DND-41 (cell line): ENCODE data around the gene SLC6A18.

Source experiments
- ATAC-seq: fragments of 200-7000 bp; cut with Tn5 transposase; 3 replicates; pipeline ENCODE4 v1.9.1; 2021; ENCODE audit warnings: low read depth; ENCODE audit not compliant: insufficient read depth
- DNase-seq: peaks from one replicate; pipeline ENCODE4 v3.0.0-alpha.2; 2020
- H2AFZ ChIP-seq: 2 replicates; pipeline ENCODE4 v1.6.0; 2012; ENCODE audit warnings: low read depth, low read length
- H3K27ac ChIP-seq: 2 replicates; pipeline ENCODE4 v1.5.1; 2012; ENCODE audit warnings: low read length, inconsistent platforms
- H3K27me3 ChIP-seq: fragments of 200-600 bp; sonication (generic); 2 replicates; pipeline ENCODE4 v1.6.0; 2012; ENCODE audit warnings: low read length, mild to moderate bottlenecking, inconsistent platforms; ENCODE audit not compliant: insufficient read depth, poor library complexity
- H3K36me3 ChIP-seq: 2 replicates; pipeline ENCODE4 v1.5.1; 2012; ENCODE audit warnings: low read length, inconsistent platforms; ENCODE audit not compliant: insufficient read depth
- H3K4me1 ChIP-seq: 2 replicates; pipeline ENCODE4 v1.5.1; 2012; ENCODE audit warnings: mild to moderate bottlenecking, low read length; ENCODE audit not compliant: insufficient read depth
- H3K4me2 ChIP-seq: 2 replicates; pipeline ENCODE4 v1.6.0; 2012; ENCODE audit warnings: mild to moderate bottlenecking, moderate library complexity, low read length, inconsistent platforms; ENCODE audit not compliant: insufficient read depth
- H3K4me3 ChIP-seq, 2 experiments: fragments of 200-600 bp in 1 of 2; shearing (Covaris generic) in 1 of 2; 2 replicates each; pipeline ENCODE4 v1.5.1; 2012 to 2016; ENCODE audit warnings: inconsistent platforms in 2 of 2, low read length in 2 of 2, mild to moderate bottlenecking in 2 of 2, low read depth in 1 of 2, moderate library complexity in 1 of 2
- H3K79me2 ChIP-seq: 2 replicates; pipeline ENCODE4 v1.6.0; 2012; ENCODE audit warnings: low read length, inconsistent platforms; ENCODE audit not compliant: insufficient read depth
- H3K9ac ChIP-seq: 2 replicates; pipeline ENCODE4 v1.6.0; 2012; ENCODE audit warnings: low read depth, mild to moderate bottlenecking, inconsistent platforms, low read length, moderate library complexity
- H3K9me3 ChIP-seq: 2 replicates; pipeline ENCODE4 v1.5.1; 2012; ENCODE audit warnings: low read length, moderate library complexity, mild to moderate bottlenecking, inconsistent platforms; ENCODE audit not compliant: insufficient read depth, severe bottlenecking
- H4K20me1 ChIP-seq: 2 replicates; pipeline ENCODE4 v1.6.0; 2012; ENCODE audit warnings: low read length; ENCODE audit not compliant: insufficient read depth
- EZH2 ChIP-seq: IDR thresholded peaks from 3 replicates; pipeline ENCODE4 v1.6.1; 2012; ENCODE audit warnings: borderline replicate concordance, low read depth, mild to moderate bottlenecking, moderate library complexity, low read length, inconsistent platforms; ENCODE audit not compliant: severe bottlenecking
- TF ChIP-seq, protein P1 (sequence below): IDR thresholded peaks from 2 replicates; pipeline ENCODE4 v1.5.1; 2012; ENCODE audit warnings: borderline replicate concordance, low read length, moderate library complexity, mild to moderate bottlenecking; ENCODE audit not compliant: poor library complexity, severe bottlenecking; ENCODE audit errors: extremely low read depth

The SLC6A18 gene

DNA sequence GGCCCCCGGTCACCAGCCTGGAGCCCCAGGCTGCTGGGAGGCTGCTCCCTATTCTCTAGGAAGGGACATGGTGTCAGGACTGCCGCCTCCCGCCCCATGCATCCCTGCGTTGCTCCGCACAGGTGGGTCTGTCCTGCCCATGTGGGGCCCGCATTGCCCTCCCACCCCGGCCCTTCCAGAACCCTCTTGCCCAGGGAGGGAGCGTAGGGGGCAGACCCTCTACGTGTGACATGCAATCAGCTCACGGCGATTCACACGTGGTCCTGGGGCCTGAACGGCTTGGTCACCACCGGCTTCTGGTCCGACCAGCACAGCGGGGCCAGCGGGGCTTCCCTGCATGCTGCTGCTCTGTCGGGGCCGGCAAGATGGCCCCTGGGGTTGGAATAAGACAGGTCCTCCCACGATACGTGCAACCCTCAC lies 14.3 kb upstream of the SLC6A18 start:
- Histone ChIP-seq H3K4me3 (no peak overlapping the region), H3K36me3 (no peaks in the 10 kb centered on the region), H3K9me3 (peaks cover 2% of the 10 kb centered on the region), H3K9ac (no peak overlapping the region), H3K27me3 (no peaks in the 10 kb centered on the region), H3K27ac (no peak overlapping the region), H3K79me2 (no peaks in the 10 kb centered on the region), H3K4me2 (no peak overlapping the region), H4K20me1 (no peaks in the 10 kb centered on the region), H2AFZ (no peak overlapping the region), H3K4me1 (no peaks in the 10 kb centered on the region)
- ATAC-seq, result no peak
- TF ChIP-seq EZH2, result no peak
- TF ChIP-seq, protein P1, sequence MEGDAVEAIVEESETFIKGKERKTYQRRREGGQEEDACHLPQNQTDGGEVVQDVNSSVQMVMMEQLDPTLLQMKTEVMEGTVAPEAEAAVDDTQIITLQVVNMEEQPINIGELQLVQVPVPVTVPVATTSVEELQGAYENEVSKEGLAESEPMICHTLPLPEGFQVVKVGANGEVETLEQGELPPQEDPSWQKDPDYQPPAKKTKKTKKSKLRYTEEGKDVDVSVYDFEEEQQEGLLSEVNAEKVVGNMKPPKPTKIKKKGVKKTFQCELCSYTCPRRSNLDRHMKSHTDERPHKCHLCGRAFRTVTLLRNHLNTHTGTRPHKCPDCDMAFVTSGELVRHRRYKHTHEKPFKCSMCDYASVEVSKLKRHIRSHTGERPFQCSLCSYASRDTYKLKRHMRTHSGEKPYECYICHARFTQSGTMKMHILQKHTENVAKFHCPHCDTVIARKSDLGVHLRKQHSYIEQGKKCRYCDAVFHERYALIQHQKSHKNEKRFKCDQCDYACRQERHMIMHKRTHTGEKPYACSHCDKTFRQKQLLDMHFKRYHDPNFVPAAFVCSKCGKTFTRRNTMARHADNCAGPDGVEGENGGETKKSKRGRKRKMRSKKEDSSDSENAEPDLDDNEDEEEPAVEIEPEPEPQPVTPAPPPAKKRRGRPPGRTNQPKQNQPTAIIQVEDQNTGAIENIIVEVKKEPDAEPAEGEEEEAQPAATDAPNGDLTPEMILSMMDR, result no peak
- no peak for DNase-seq

DNA sequence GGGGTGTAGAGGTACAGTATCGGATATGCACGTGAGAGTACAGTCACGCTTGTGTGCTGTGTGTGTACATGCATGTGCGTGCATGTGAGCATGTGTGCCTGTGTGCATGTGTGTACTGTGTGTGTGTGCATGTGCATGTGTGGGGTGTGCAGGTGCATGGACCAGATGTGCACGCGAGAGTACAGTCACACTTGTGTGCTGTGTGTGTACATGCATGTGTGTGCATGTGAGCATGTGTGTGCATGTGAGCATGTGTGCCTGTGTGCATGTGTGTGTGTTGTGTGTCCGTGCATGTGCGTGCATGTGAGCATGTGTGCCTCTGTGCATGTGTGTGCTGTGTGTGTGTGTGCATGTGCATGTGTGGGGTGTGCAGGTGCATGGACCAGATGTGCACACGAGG lies 13.5 kb upstream of the SLC6A18 start:
- no peak overlapping the region for H3K4me2 ChIP-seq
- H3K79me2 ChIP-seq, result no peaks in the 10 kb centered on the region
- DNase-seq (no peak), ATAC-seq (no peak)
- no peaks in the 10 kb centered on the region for H3K27me3 ChIP-seq
- H3K9me3 ChIP-seq, result peaks cover 2% of the 10 kb centered on the region
- H3K27ac ChIP-seq, result no peak overlapping the region
- no peaks in the 10 kb centered on the region for H3K36me3 ChIP-seq
- H4K20me1 ChIP-seq, result no peaks in the 10 kb centered on the region
- no peak overlapping the region for H3K9ac ChIP-seq
- no peak overlapping the region for H3K4me3 ChIP-seq
- no peak overlapping the region for H2AFZ ChIP-seq
- TF ChIP-seq EZH2, result no peak
- TF ChIP-seq, protein P1, result no peak
- H3K4me1 ChIP-seq, result no peaks in the 10 kb centered on the region

GRCh38 chr5:1212271-1212670 lies 12.9 kb upstream of the SLC6A18 start:
- no peaks in the 10 kb centered on the region for H4K20me1 ChIP-seq
- H3K9ac ChIP-seq, result no peak overlapping the region
- peaks cover 3% of the 10 kb centered on the region for H3K4me1 ChIP-seq
- H3K4me3 ChIP-seq, result no peak overlapping the region
- H3K36me3 ChIP-seq, result no peaks in the 10 kb centered on the region
- ATAC-seq, result no peak
- no peak overlapping the region for H2AFZ ChIP-seq
- TF ChIP-seq, protein P1, result no peak
- no peaks in the 10 kb centered on the region for H3K27me3 ChIP-seq
- no peak overlapping the region for H3K4me2 ChIP-seq
- no peak for DNase-seq
- no peaks in the 10 kb centered on the region for H3K79me2 ChIP-seq
- H3K27ac ChIP-seq, result no peak overlapping the region
- H3K9me3 ChIP-seq, result peaks cover 2% of the 10 kb centered on the region

DNA sequence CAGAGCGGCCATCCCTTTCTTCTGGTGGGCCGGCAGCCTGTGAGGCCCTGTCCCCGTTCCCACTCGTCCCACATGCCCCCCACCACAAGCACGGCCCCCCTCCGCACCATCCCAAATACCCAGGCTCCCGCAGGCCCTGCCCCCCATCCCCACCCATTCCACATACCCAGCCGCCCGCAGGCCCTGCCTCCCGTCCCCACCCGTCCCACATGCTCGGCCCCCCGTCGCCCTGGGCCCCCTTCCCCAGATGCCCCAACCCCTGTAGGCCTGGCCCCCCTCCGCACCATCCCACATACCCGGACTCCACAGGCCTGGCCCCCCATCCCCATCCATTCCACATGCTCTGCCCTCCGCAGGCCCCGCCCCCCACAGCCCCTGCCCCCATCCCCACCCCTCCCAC lies 12.3 kb upstream of the SLC6A18 start:
- H3K36me3 ChIP-seq, result no peaks in the 10 kb centered on the region
- H3K79me2 ChIP-seq, result no peaks in the 10 kb centered on the region
- H3K4me2 ChIP-seq, result no peak overlapping the region
- no peaks in the 10 kb centered on the region for H3K27me3 ChIP-seq
- H3K27ac ChIP-seq, result no peak overlapping the region
- H3K9ac ChIP-seq, result no peak overlapping the region
- H3K4me1 ChIP-seq, result peaks cover 9% of the 10 kb centered on the region
- no peak for ATAC-seq
- no peak overlapping the region for H3K4me3 ChIP-seq
- DNase-seq, result no peak
- no peaks in the 10 kb centered on the region for H4K20me1 ChIP-seq
- no peak for TF ChIP-seq EZH2
- TF ChIP-seq, protein P1, result no peak
- peaks cover 2% of the 10 kb centered on the region for H3K9me3 ChIP-seq
- no peak overlapping the region for H2AFZ ChIP-seq
